ENCODE results near the gene ASCC3.

DNA sequence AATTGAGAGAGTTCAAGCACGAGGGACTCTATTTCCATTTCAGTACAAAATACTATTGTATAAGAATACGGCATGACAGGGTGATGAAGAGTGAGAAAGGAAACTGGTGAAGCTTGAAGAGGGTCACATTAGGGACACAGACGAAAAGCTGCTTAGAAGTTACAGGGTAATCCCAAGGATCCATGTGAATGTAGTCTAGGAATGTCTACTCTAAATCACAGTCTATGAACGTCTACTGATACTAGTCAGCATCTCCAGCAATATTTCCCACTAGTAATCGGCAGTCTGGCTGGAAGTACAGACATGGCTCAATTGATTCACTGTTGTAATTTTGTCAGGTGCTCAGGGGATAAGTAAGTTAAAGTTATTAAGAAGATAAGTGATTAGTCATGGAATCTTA, 156.4 kb downstream of the ASCC3 start:
- TF ChIP-seq, protein P1, sequence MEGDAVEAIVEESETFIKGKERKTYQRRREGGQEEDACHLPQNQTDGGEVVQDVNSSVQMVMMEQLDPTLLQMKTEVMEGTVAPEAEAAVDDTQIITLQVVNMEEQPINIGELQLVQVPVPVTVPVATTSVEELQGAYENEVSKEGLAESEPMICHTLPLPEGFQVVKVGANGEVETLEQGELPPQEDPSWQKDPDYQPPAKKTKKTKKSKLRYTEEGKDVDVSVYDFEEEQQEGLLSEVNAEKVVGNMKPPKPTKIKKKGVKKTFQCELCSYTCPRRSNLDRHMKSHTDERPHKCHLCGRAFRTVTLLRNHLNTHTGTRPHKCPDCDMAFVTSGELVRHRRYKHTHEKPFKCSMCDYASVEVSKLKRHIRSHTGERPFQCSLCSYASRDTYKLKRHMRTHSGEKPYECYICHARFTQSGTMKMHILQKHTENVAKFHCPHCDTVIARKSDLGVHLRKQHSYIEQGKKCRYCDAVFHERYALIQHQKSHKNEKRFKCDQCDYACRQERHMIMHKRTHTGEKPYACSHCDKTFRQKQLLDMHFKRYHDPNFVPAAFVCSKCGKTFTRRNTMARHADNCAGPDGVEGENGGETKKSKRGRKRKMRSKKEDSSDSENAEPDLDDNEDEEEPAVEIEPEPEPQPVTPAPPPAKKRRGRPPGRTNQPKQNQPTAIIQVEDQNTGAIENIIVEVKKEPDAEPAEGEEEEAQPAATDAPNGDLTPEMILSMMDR (IDR thresholded peaks at IDR 0.05): no peak
- TF ChIP-seq POLR2A (IDR thresholded peaks at IDR 0.05) (no peak), EP300 (IDR thresholded peaks at IDR 0.05) (no peak)

Measured in tibial nerve (tissue), 4 donors.